ENCODE data around the gene LMF2.

The LMF2 gene, protein sequence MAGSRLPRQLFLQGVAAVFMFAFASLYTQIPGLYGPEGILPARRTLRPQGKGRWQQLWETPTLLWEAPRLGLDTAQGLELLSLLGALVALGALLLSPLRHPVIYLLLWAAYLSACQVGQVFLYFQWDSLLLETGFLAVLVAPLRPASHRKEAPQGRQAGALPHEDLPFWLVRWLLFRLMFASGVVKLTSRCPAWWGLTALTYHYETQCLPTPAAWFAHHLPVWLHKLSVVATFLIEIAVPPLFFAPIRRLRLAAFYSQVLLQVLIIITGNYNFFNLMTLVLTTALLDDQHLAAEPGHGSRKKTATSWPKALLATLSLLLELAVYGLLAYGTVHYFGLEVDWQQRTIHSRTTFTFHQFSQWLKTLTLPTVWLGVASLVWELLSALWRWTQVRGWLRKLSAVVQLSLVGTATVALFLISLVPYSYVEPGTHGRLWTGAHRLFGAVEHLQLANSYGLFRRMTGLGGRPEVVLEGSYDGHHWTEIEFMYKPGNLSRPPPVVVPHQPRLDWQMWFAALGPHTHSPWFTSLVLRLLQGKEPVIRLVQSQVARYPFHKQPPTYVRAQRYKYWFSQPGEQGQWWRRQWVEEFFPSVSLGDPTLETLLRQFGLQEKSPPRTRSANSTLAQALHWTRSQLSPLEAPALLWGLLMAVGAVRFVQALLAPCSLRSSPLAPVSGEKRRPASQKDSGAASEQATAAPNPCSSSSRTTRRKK

DNA sequence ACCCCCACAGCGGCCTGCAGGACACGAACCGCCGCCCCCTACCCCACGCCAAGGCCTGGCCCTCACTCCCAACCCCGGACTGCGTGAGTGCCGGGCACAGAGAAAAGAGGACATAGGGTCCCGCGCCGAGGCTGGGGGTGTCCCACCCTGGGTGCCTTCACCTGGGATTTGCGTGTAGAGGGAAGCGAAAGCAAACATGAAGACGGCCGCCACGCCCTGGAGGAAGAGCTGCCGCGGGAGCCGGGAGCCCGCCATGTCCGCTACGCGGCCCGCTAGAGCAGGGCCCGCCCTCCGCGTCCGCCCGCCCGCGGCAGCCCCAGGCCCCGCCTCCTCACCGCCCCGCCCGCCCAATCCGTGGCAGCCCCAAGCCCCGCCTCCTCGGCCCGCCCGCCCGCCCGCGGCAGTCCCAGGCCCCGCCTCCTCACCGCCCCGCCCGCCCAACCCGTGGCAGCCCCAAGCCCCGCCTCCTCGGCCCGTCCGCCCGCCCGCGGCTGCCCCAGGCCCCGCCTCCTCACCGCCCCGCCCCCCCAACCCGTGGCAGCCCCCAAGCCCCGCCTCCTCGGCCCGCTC, at the start of gene LMF2:
Gene LMF2, minus strand, starts transcription at position 282 of the 570 bp plus-strand sequence. Its CDS starts 27 bp downstream, at position 255.
- peaks cover 9% of the 10 kb centered on the region for H3F3A ChIP-seq (ENCODE audit: insufficient read depth)
- peaks cover 4% of the 10 kb centered on the region; the same call in 1 of the 2 replicates for H3K36me3 ChIP-seq (ENCODE audit: low read length)
- no peaks in the 10 kb centered on the region for H3K9me2 ChIP-seq (replicated peaks; ENCODE audit: insufficient read depth, low read length)
- no peak for TF ChIP-seq EZH2phosphoT487 (conservative IDR thresholded peaks at IDR 0.05; ENCODE audit: low read length)
- TF ChIP-seq, protein P1, sequence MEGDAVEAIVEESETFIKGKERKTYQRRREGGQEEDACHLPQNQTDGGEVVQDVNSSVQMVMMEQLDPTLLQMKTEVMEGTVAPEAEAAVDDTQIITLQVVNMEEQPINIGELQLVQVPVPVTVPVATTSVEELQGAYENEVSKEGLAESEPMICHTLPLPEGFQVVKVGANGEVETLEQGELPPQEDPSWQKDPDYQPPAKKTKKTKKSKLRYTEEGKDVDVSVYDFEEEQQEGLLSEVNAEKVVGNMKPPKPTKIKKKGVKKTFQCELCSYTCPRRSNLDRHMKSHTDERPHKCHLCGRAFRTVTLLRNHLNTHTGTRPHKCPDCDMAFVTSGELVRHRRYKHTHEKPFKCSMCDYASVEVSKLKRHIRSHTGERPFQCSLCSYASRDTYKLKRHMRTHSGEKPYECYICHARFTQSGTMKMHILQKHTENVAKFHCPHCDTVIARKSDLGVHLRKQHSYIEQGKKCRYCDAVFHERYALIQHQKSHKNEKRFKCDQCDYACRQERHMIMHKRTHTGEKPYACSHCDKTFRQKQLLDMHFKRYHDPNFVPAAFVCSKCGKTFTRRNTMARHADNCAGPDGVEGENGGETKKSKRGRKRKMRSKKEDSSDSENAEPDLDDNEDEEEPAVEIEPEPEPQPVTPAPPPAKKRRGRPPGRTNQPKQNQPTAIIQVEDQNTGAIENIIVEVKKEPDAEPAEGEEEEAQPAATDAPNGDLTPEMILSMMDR (IDR thresholded peaks at IDR 0.05; ENCODE audit: insufficient read depth, low read length, poor library complexity, severe bottlenecking), result no peak
- H2AFZ ChIP-seq (ENCODE audit: low read depth, low read length, severe bottlenecking), result peak within 1 kb of the TSS; percentile 76
- H3K4me2 ChIP-seq (ENCODE audit: low read depth, low read length, poor library complexity, severe bottlenecking), result peak within 1 kb of the TSS; percentile 96
- H3K79me2 ChIP-seq (ENCODE audit: insufficient read depth, low read length), result peaks cover 45% of the 10 kb centered on the region
- no peaks in the 10 kb centered on the region for H4K20me1 ChIP-seq (ENCODE audit: low read depth, low read length)
- no peaks in the 10 kb centered on the region for H3K9me3 ChIP-seq (ENCODE audit: insufficient read depth, low read length)
- no peaks in the 10 kb centered on the region for H3K27me3 ChIP-seq (ENCODE audit: low read length)
- H3K4me3 ChIP-seq (ENCODE audit: insufficient read depth, low read length, poor library complexity, severe bottlenecking), result peak within 1 kb of the TSS; percentile 86
- peak within 1 kb of the TSS; percentile 93 for H3K9ac ChIP-seq (ENCODE audit: low read length)
- peak within 1 kb of the TSS; percentile 86 for H3K27ac ChIP-seq (ENCODE audit: low read depth, low read length)

DNA sequence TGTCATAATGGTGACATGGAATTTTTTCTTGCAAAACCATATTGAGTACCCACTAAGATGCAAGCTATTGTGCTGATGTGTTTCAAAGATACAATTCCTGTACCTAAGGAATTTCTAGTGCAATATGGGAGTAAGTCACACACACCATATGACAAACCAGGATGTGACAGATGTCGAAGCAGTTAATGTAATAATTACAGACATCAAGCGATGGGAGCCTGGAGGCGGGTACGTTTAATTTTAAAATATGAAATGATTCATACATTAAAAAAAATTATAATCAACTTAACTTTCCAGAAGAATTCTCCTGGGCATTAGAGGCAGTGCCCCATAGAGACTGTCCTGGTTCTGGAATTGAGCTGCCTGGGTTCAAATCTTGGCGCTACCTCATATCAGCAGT, 49.2 kb upstream of the LMF2 start:
- no peaks in the 10 kb centered on the region for H3K27me3 ChIP-seq (ENCODE audit: low read length)
- TF ChIP-seq, protein P1 (IDR thresholded peaks at IDR 0.05; ENCODE audit: insufficient read depth, low read length, poor library complexity, severe bottlenecking), result no peak
- TF ChIP-seq EZH2phosphoT487 (conservative IDR thresholded peaks at IDR 0.05; ENCODE audit: low read length), result no peak
- H3K9ac ChIP-seq (ENCODE audit: low read length), result no peak overlapping the region
- H3K79me2 ChIP-seq (ENCODE audit: insufficient read depth, low read length), result no peaks in the 10 kb centered on the region
- no peaks in the 10 kb centered on the region for H3K9me3 ChIP-seq (ENCODE audit: insufficient read depth, low read length)
- H2AFZ ChIP-seq (ENCODE audit: low read depth, low read length, severe bottlenecking), result no peak overlapping the region
- no peaks in the 10 kb centered on the region for H3K36me3 ChIP-seq (ENCODE audit: low read length)
- no peaks in the 10 kb centered on the region for H3K9me2 ChIP-seq (replicated peaks; ENCODE audit: insufficient read depth, low read length)
- H3K4me2 ChIP-seq (ENCODE audit: low read depth, low read length, poor library complexity, severe bottlenecking), result no peak overlapping the region
- H3F3A ChIP-seq (ENCODE audit: insufficient read depth), result no peaks in the 10 kb centered on the region
- H4K20me1 ChIP-seq (ENCODE audit: low read depth, low read length), result no peaks in the 10 kb centered on the region
- no peak overlapping the region for H3K27ac ChIP-seq (ENCODE audit: low read depth, low read length)
- H3K4me3 ChIP-seq (ENCODE audit: insufficient read depth, low read length, poor library complexity, severe bottlenecking), result no peak overlapping the region

DNA sequence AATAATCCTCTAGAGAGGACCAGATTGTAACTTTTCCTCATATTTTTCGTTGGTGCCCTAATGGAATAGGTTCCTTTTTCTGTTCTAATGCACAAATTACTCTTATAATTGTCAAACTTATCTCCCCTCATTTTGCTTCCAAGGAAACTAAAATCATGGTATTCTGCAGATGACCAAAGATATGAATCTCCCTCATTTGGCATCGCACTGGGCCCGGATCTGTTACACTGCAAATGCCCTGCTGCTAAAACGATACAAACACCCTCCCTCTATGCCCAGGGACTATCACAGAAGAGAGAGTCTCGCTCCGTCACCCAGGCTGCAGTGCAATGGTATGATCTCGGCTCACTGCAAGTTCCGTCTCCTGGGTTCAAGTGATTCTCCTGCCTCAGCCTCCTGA, 45.8 kb upstream of the LMF2 start:
- Histone ChIP-seq H3K27ac (ENCODE audit: low read depth, low read length) (no peak overlapping the region), H3K9me3 (ENCODE audit: insufficient read depth, low read length) (no peaks in the 10 kb centered on the region), H3K4me3 (ENCODE audit: insufficient read depth, low read length, poor library complexity, severe bottlenecking) (no peak overlapping the region), H3K79me2 (ENCODE audit: insufficient read depth, low read length) (no peaks in the 10 kb centered on the region), H3K27me3 (ENCODE audit: low read length) (no peaks in the 10 kb centered on the region), H2AFZ (ENCODE audit: low read depth, low read length, severe bottlenecking) (no peak overlapping the region), H3K36me3 (ENCODE audit: low read length) (no peaks in the 10 kb centered on the region), H3F3A (ENCODE audit: insufficient read depth) (no peaks in the 10 kb centered on the region), H3K9ac (ENCODE audit: low read length) (no peak overlapping the region), H4K20me1 (ENCODE audit: low read depth, low read length) (no peaks in the 10 kb centered on the region), H3K4me2 (ENCODE audit: low read depth, low read length, poor library complexity, severe bottlenecking) (no peak overlapping the region), H3K9me2 (replicated peaks; ENCODE audit: insufficient read depth, low read length) (no peaks in the 10 kb centered on the region)
- TF ChIP-seq, protein P1 (IDR thresholded peaks at IDR 0.05; ENCODE audit: insufficient read depth, low read length, poor library complexity, severe bottlenecking), result no peak
- no peak for TF ChIP-seq EZH2phosphoT487 (conservative IDR thresholded peaks at IDR 0.05; ENCODE audit: low read length)
